CD8-positive, alpha-beta memory T cell (primary cell): ENCODE data around the gene COL27A1. TPM values are rescaled to one million over a fixed set of nuclear protein-coding genes. Genes with fewer than 3 reads are reported as not detected.

Experiments used
- CTCF ChIA-PET: fragments of 350-600 bp; sonication (Branson Sonifier 250); formaldehyde crosslinking; loops from one replicate; lab custom pipeline; 2021; ENCODE audit warnings: antibody characterized with exemption; lab: Charles Lee
- POLR2A ChIA-PET: fragments of 350-600 bp; sonication (Branson Sonifier 250); formaldehyde crosslinking; loops from one replicate; lab custom pipeline; 2021; ENCODE audit warnings: antibody characterized with exemption; lab: Charles Lee
- DNase-seq, 5 donors: peaks; one replicate each; pipeline versions ENCODE4 v3.0.0 to v3.0.0-alpha.2; 2020 to 2022; ENCODE audit warnings: mixed read lengths in 1 of 5
- H3K27ac ChIP-seq: one replicate; pipeline ENCODE4 v1.7.0; 2013; ENCODE audit warnings: low read depth, mild to moderate bottlenecking, low read length, moderate library complexity
- H3K27me3 ChIP-seq: 2 replicates; pipeline ENCODE4 v1.7.0; 2013; ENCODE audit warnings: low read length, mild to moderate bottlenecking; ENCODE audit not compliant: insufficient read depth, poor library complexity, severe bottlenecking
- H3K36me3 ChIP-seq: 2 replicates; pipeline ENCODE4 v1.7.0; 2013; ENCODE audit warnings: mild to moderate bottlenecking, low read length, moderate library complexity; ENCODE audit not compliant: insufficient read depth
- H3K4me1 ChIP-seq: 2 replicates; pipeline ENCODE4 v1.7.0; 2013; ENCODE audit warnings: mild to moderate bottlenecking, low read length, moderate library complexity; ENCODE audit not compliant: insufficient read depth
- H3K4me3 ChIP-seq: 2 replicates; pipeline ENCODE4 v1.7.0; 2013; ENCODE audit warnings: mild to moderate bottlenecking, low read length
- H3K9me3 ChIP-seq: 2 replicates; pipeline ENCODE4 v1.7.0; 2013; ENCODE audit warnings: mild to moderate bottlenecking, low read length
- H3K27ac Mint-ChIP-seq, 8 donors: one replicate each; pipeline ENCODE4 v1.8.0; 2020 to 2021; ENCODE audit warnings: mixed read lengths in 8 of 8, mild to moderate bottlenecking in 6 of 8, inconsistent platforms in 3 of 8, moderate library complexity in 3 of 8
- H3K27me3 Mint-ChIP-seq, 2 donors: one replicate each; pipeline ENCODE4 v1.8.0; 2020 to 2021; ENCODE audit warnings: mixed read lengths in 2 of 2, mild to moderate bottlenecking in 1 of 2, moderate library complexity in 1 of 2
- H3K36me3 Mint-ChIP-seq, 3 donors: one replicate each; pipeline ENCODE4 v1.8.0; 2020 to 2021; ENCODE audit warnings: mixed read lengths in 3 of 3, inconsistent platforms in 1 of 3, mild to moderate bottlenecking in 1 of 3
- H3K4me1 Mint-ChIP-seq, 3 donors: one replicate each; pipeline ENCODE4 v1.8.0; 2020 to 2021; ENCODE audit warnings: mixed read lengths in 3 of 3, inconsistent platforms in 1 of 3, mild to moderate bottlenecking in 1 of 3
- H3K4me3 Mint-ChIP-seq, 7 donors: one replicate each; pipeline ENCODE4 v1.8.0; 2020 to 2021; ENCODE audit warnings: mixed read lengths in 7 of 7, mild to moderate bottlenecking in 6 of 7, moderate library complexity in 4 of 7, inconsistent platforms in 2 of 7
- H3K9me3 Mint-ChIP-seq, 5 donors: one replicate each; pipeline ENCODE4 v1.8.0; 2020 to 2022; ENCODE audit warnings: mixed read lengths in 5 of 5, mild to moderate bottlenecking in 3 of 5, moderate library complexity in 2 of 5, inconsistent platforms in 1 of 5
- polyA plus RNA-seq: library from polyadenylated mRNA; unstranded; fragments of 300-500 nt; fragmentation: Illumina TruSeq; gene quantifications from one replicate; pipeline ENCODE4 v1.2.3, GENCODE V29; 2021
- total RNA-seq, 2 experiments: library from RNA; stranded (reverse); gene quantifications; one replicate each; pipeline ENCODE4 v1.2.3, GENCODE V29; 2021

Gene COL27A1
- total and polyA plus RNA-seq, 3 experiments from 2014 or later: 0.86 to 1.6 TPM; not detected in 1

DNA sequence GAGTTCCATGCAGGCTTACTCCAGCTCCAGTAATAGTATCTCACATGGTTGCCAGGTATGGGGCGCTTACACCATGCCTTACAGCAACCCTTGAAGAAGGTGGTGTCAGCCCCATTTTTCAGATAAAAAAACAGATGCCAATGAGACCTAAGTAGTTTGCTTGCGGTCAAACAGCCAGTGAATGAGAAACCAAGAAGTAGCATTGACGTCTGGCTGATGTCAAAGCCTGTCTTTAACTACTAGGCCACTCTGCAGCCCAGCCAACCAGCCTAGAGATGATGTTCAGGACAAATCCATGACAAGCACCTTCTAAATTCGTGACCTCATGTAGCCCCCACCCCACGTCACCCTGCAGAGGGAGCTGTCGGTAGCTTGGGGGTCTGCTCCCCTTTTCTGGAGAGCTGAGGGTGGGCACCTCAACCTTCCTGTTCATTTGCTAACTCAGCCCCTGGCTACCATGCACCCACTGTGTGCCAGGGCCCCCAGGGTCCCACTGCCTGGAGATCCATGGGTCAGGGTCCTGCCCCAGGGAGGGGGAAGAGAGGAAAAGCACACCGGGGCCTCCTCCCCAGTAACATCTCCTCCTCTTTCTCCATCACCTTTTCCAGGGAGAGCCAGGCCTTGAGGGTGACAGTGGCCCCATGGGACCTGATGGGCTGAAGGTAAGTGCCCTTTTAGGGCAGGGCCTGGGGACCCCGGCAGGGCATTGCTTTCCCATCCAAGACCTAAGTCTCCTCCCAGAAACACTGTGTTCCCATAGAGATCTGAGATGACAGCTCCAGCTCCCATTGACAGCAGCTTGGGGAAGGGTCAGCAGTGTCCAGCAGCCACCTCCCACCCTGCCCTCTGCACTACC lies 115.0 kb downstream of the COL27A1 start:
- H3K9me3 Mint-ChIP-seq: no peaks in the 10 kb centered on the region
- CTCF ChIA-PET: interaction anchor here (1.0 kb wide), 1 partner anchor 115 kb away, joined by 4 read pairs; the partner anchor contains the start of gene COL27A1
- no peaks in the 10 kb centered on the region for H3K36me3 ChIP-seq

DNA sequence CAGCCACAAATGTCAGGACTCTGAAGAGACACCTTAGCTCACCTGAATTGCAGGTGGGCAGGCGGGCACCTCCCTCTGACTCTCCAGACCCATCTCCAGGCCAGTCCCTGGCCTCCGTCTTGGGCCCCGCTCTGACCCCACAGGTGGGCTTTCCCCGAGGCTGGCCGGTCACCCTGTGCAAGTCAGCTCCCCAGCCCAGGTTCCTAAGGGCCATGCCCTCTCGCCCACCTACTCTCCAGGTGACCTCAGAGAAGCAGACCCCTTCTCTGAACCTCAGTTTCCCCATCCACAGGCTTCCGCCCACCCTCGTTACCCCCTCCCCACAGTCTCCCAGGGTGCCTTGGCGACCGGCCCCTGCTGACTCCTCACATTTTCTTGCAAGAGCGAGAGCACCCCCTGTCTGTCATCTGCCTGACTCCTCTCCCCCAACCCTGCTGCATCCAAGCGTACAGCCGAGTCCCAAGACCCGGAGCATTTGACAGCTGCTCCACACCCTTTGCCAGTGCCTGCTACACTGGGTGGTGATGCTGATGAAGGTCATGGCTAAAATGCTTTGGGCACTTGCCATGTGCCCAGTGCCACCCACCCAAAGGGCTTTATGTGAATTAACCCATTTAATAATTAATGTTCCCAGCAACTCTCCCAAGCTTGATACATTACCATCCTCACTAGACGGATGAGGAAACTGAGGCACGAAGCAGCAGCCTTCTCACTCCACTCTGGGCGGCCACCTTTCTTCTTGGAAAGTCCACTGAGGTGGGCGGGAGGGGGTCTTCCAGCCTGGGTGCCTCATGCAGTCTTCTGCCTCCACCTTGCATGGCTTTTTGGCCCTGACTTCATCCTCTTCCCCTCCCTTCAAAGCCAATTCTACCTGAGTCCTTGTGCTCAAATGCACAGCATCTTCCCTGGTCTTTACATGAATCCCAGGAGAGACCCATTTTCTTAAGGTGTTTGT lies 116.5 kb downstream of the COL27A1 start:
- H3K4me1 Mint-ChIP-seq: no peaks in the 10 kb centered on the region
- H3K4me3 Mint-ChIP-seq: no peak overlapping the region
- Histone ChIP-seq H3K36me3 (no peaks in the 10 kb centered on the region), H3K27me3 (no peaks in the 10 kb centered on the region), H3K9me3 (no peaks in the 10 kb centered on the region), H3K4me1 (no peaks in the 10 kb centered on the region), H3K4me3 (no peak overlapping the region), H3K27ac (no peak overlapping the region)
- H3K36me3 Mint-ChIP-seq: no peaks in the 10 kb centered on the region
- no peak overlapping the region for H3K27ac Mint-ChIP-seq
- no peaks in the 10 kb centered on the region for H3K9me3 Mint-ChIP-seq
- POLR2A ChIA-PET: no interaction called here
- CTCF ChIA-PET: interaction anchor here (1.0 kb wide), 1 partner anchor 117 kb away, joined by 4 read pairs; the partner anchor contains the start of gene COL27A1
- DNase-seq: peak in 1 of 5 donors; percentile 23
- H3K27me3 Mint-ChIP-seq: peaks cover 6 to 32% of the 10 kb centered on the region in 2 donors

More for the DNA sequence above, 115.0 kb downstream of the COL27A1 start:
- peak overlapping the region in 1 of 8 donors; percentile 74 for H3K27ac Mint-ChIP-seq
- no peak overlapping the region for H3K27ac ChIP-seq
- peaks cover 8 to 37% of the 10 kb centered on the region in 2 donors for H3K27me3 Mint-ChIP-seq
- DNase-seq: no peak
- H3K4me1 ChIP-seq: no peaks in the 10 kb centered on the region
- H3K4me1 Mint-ChIP-seq: no peaks in the 10 kb centered on the region
- H3K4me3 Mint-ChIP-seq: no peak overlapping the region
- no peaks in the 10 kb centered on the region for H3K9me3 ChIP-seq
- no peak overlapping the region for H3K4me3 ChIP-seq
- POLR2A ChIA-PET: no interaction called here
- no peaks in the 10 kb centered on the region for H3K27me3 ChIP-seq
- no peaks in the 10 kb centered on the region for H3K36me3 Mint-ChIP-seq

DNA sequence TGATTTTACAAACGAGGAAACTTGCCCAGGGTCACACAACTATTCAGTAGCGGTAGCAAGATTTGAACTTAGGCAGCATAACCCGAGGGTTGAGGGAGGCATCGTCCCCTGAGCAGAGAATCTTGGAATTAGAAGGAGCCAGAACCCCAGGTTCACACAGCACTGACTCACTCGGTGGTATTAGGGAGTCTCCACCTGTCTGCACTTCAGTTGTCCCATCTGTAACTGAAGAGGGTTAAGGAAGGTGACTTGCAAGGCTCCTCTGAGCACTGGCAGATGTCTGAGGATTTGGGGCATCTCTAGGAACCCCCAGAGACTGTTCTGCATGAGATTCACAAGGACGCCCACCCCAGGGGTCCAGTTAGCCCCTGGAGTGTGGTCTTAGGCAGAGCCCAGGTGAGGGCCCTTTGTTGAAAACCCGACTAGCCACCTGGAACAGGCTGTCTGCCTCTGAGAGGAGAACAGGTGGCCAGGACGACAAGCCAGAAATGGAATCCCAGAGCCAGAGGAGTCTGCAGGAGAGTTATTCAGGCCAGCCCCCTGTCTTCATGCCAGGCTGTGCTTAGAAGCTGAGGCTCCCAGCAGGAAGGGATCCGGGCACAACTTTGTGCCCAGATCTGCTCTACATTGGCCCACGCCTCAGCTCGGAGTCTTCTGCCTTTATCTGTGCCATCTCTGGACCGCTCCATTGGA lies 117.5 kb downstream of the COL27A1 start:
- H3K9me3 ChIP-seq: no peaks in the 10 kb centered on the region
- POLR2A ChIA-PET: no interaction called here
- no peak overlapping the region for H3K27ac ChIP-seq
- H3K36me3 ChIP-seq: no peaks in the 10 kb centered on the region
- H3K4me3 ChIP-seq: no peak overlapping the region
- Mint-ChIP-seq H3K36me3 (no peaks in the 10 kb centered on the region), H3K27ac (no peak overlapping the region), H3K4me1 (no peaks in the 10 kb centered on the region), H3K9me3 (no peaks in the 10 kb centered on the region), H3K27me3 (peaks cover 6 to 30% of the 10 kb centered on the region in 2 donors), H3K4me3 (no peak overlapping the region)
- H3K4me1 ChIP-seq: no peaks in the 10 kb centered on the region
- DNase-seq: no peak
- H3K27me3 ChIP-seq: no peaks in the 10 kb centered on the region
- CTCF ChIA-PET: no interaction called here

DNA sequence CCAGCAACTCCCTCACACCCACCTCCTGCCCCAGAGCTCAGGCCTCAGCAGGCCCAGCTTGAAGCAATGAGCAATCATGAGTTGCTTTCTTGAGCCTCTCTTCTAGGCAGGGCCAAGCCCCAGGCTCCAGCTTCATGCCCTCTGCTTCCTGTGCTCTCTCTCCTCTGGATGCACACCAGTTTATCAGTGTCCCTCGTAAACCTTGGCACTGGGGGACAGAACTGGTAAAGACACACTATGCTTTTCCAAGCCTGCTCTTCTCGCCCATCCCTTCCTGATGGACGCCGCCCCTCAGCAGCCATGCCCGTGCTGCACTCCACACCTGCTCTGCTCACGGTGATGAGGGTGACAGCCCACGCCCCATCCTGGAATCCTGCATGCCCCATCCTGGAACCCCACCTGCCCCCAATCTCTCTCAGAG lies 118.1 kb downstream of the COL27A1 start:
- Mint-ChIP-seq H3K9me3 (no peaks in the 10 kb centered on the region), H3K36me3 (no peaks in the 10 kb centered on the region), H3K4me3 (no peak overlapping the region), H3K27ac (no peak overlapping the region), H3K27me3 (peaks cover 6 to 30% of the 10 kb centered on the region in 2 donors), H3K4me1 (no peaks in the 10 kb centered on the region)
- POLR2A ChIA-PET: no interaction called here
- peak in 1 of 5 donors; percentile 17 for DNase-seq
- H3K27me3 ChIP-seq: no peaks in the 10 kb centered on the region
- H3K4me1 ChIP-seq: no peaks in the 10 kb centered on the region
- H3K27ac ChIP-seq: no peak overlapping the region
- no peaks in the 10 kb centered on the region for H3K9me3 ChIP-seq
- H3K4me3 ChIP-seq: no peak overlapping the region
- no peaks in the 10 kb centered on the region for H3K36me3 ChIP-seq
- CTCF ChIA-PET: no interaction called here

DNA sequence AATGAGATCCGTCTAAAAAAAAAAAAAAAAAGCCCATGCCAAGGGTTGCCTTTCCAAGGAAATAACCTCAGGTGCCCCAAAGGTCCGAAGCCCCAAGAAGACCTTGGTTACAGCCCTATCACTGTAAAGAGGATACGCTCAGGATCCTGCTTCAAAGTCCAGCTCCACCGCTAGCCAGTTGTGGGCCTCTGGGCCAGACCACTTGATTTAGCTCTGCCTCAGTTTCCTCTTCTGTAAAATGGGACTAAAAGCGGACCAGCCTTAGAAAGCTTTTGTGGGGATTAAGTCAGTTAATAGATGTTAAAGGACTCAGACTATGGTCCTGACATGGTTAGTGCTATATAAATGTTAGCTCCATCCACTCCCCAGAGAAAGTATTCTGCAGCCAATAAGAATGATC lies 118.9 kb downstream of the COL27A1 start:
- H3K27me3 Mint-ChIP-seq: peaks cover 6 to 30% of the 10 kb centered on the region in 2 donors
- Histone ChIP-seq H3K9me3 (no peaks in the 10 kb centered on the region), H3K4me3 (no peak overlapping the region), H3K27ac (no peak overlapping the region), H3K36me3 (no peaks in the 10 kb centered on the region), H3K27me3 (no peaks in the 10 kb centered on the region), H3K4me1 (no peaks in the 10 kb centered on the region)
- CTCF ChIA-PET: no interaction called here
- H3K27ac Mint-ChIP-seq: no peak overlapping the region
- DNase-seq: no peak
- H3K9me3 Mint-ChIP-seq: no peaks in the 10 kb centered on the region
- H3K36me3 Mint-ChIP-seq: no peaks in the 10 kb centered on the region
- H3K4me1 Mint-ChIP-seq: no peaks in the 10 kb centered on the region
- H3K4me3 Mint-ChIP-seq: no peak overlapping the region
- POLR2A ChIA-PET: no interaction called here

DNA sequence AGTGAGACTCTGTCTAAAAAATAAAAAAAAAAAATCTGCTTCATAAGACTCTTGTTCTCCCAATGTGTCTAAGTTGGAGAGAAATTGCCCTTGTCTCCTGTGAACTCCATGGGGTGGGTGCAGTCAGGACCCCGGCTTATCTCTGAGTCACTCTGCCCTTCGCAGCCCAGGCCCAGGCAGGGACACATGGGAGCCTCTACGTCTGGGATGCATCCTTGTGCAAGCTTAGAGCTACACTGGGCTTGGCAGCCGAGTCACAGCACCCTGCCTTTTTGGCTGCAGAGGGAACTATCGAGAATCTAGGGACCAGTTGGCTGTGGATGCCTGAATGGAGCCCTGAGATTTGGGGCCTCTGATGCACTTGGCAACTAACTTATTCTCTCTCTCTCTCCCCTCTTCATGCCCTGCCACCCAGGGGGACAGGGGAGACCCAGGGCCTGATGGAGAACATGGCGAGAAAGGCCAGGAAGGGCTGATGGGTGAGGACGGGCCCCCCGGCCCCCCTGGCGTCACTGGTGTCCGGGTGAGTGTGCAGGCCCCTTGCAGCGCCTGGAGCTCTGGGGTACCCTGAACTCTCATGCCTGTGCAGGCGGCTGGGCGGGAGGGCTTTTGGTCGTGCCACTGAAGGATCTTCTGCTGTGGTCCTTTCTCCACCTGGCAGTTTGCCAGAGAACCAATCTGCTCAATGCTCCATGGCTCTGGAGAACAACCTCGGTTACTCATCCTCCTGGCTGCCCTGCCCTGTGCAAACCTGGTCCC lies 120.1 kb downstream of the COL27A1 start:
- Histone ChIP-seq H3K4me1 (no peaks in the 10 kb centered on the region), H3K36me3 (no peaks in the 10 kb centered on the region), H3K4me3 (no peak overlapping the region), H3K27me3 (no peaks in the 10 kb centered on the region), H3K27ac (no peak overlapping the region), H3K9me3 (no peaks in the 10 kb centered on the region)
- no peak overlapping the region for H3K27ac Mint-ChIP-seq
- no peaks in the 10 kb centered on the region for H3K9me3 Mint-ChIP-seq
- ChIA-PET CTCF (no interaction called here), POLR2A (no interaction called here)
- H3K36me3 Mint-ChIP-seq: no peaks in the 10 kb centered on the region
- H3K4me1 Mint-ChIP-seq: no peaks in the 10 kb centered on the region
- H3K4me3 Mint-ChIP-seq: no peak overlapping the region
- DNase-seq: peak in 1 of 5 donors; percentile 44
- H3K27me3 Mint-ChIP-seq: peaks cover 6 to 30% of the 10 kb centered on the region in 2 donors
